Measurements from ENCODE around the gene ZNF774.

DNA sequence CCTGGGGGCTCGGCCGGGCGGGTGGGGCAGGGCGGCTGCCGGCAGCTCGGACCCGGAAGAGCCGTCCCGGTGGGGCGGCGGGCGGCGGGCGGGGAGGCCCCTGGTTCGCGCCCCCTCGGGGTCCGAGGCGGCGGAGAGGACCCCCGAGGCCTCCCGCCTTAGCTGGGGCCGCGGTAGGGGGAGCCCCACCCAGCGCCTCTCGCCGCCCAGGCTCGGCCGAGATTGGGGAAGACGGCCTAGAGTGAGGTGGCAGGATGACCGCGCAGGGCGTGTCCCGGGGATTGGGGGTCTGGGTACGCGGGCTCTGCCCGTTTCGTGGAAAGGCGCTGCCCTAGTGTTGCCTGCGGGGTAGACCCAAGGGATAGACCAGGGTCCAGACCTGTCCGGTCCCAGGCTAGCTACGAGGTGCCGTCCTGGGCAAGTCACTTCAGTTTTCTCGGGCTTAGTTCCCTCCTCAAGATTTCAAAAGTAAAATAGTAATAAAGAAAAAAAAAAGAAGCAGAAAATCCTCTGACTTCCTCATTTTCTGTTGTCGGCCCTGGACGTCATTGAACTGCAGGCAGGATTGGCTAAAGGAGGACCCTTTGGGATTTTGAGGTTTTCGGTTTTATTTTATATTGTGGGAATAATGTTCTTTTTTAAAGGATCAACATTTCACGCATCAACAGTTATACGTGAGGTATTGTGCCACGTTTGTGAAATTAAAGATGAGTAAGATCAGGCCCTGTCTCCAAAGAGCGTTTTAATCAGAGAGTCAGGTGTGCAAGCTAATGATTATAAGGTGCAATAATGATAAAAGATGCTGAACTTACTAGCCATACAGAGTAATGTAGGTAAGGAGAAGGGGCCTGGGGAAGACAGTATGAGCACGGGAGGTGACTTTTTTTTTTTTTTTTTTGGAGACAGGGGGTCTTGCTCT lies 36.6 kb downstream of the ZNF774 start:
- TF ChIP-seq, protein P1, sequence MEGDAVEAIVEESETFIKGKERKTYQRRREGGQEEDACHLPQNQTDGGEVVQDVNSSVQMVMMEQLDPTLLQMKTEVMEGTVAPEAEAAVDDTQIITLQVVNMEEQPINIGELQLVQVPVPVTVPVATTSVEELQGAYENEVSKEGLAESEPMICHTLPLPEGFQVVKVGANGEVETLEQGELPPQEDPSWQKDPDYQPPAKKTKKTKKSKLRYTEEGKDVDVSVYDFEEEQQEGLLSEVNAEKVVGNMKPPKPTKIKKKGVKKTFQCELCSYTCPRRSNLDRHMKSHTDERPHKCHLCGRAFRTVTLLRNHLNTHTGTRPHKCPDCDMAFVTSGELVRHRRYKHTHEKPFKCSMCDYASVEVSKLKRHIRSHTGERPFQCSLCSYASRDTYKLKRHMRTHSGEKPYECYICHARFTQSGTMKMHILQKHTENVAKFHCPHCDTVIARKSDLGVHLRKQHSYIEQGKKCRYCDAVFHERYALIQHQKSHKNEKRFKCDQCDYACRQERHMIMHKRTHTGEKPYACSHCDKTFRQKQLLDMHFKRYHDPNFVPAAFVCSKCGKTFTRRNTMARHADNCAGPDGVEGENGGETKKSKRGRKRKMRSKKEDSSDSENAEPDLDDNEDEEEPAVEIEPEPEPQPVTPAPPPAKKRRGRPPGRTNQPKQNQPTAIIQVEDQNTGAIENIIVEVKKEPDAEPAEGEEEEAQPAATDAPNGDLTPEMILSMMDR (IDR thresholded peaks at IDR 0.05; ENCODE audit: insufficient read depth, low read depth, low read length): no peak
- TF ChIP-seq EZH2 (IDR thresholded peaks at IDR 0.05; ENCODE audit: insufficient read depth, low read length): no peak

Measured in astrocyte (in vitro differentiated cells and primary cell).